Ovary (tissue), 9 donors: ENCODE data around the gene CACNA1F. TPM values are rescaled to one million over a fixed set of nuclear protein-coding genes. Genes with fewer than 3 reads are reported as not detected.

ENCODE experiments used
- DNase-seq, 5 donors: peaks; one replicate each; pipeline ENCODE4 v3.0.0-alpha.2; 2019 to 2020
- H3K27ac ChIP-seq, 2 donors: fragments of 200-600 bp; one replicate each; pipeline versions ENCODE4 v1.5.1 to v1.8.0; 2019 to 2022
- H3K27me3 ChIP-seq: fragments of 200-600 bp; one replicate; pipeline ENCODE4 v1.8.0; 2022
- H3K36me3 ChIP-seq: fragments of 200-600 bp; sonication (generic); one replicate; pipeline ENCODE4 v1.5.1; 2019
- H3K4me1 ChIP-seq: one replicate; pipeline ENCODE4 v1.8.1; 2013; ENCODE audit warnings: mild to moderate bottlenecking, moderate library complexity; ENCODE audit not compliant: insufficient read depth
- H3K4me3 ChIP-seq: fragments of 200-600 bp; sonication (generic); one replicate; pipeline ENCODE4 v1.5.1; 2017
- H3K9me3 ChIP-seq, 2 donors: fragments of 200-600 bp in 1 of 2; sonication (generic) in 1 of 2; one replicate each; pipeline versions ENCODE4 v1.5.1 to v1.8.1; 2013 to 2019; ENCODE audit warnings: mild to moderate bottlenecking in 1 of 2, moderate library complexity in 1 of 2
- EP300 ChIP-seq: sonication (generic); formaldehyde crosslinking; IDR thresholded peaks from one replicate; pipeline ENCODE4 v1.6.1; 2017; ENCODE audit warnings: antibody characterized with exemption
- POLR2A ChIP-seq: fragments of 450-650 bp; IDR thresholded peaks from one replicate; pipeline ENCODE4 v1.6.1; 2017; ENCODE audit warnings: antibody characterized with exemption, mild to moderate bottlenecking, moderate library complexity
- WGBS, 3 donors: extraction: QIAGEN DNeasy Blood & Tissue Kit in 1 of 3; methylation state at CpG; one replicate each; pipeline versions ENCODE4 v1.1.5 to v1.1.7; 2013 to 2017; 5-methylcytosine and 5-hydroxymethylcytosine counted together
- intact Hi-C, 4 donors: fragments of 100-400 bp; cut with DNase I; formaldehyde crosslinking; loops; one replicate each; pipeline versions ENCODE4 v1.11.0 to v1.15.1; 2022 to 2023
- polyA plus RNA-seq, 2 donors: library from polyadenylated mRNA; stranded (reverse); fragments of 200-250 nt in 1 of 2; fragments of 350-450 nt in 1 of 2; fragmentation: Illumina TruSeq in 1 of 2; extraction: RNeasy Lipid Tissue Mini Kit (QIAGEN cat#74804) in 1 of 2; gene quantifications; one replicate each; pipeline ENCODE4 v1.2.3, GENCODE V29; 2013 to 2014
- total RNA-seq, 7 donors: library from RNA; depleted of rRNA in 2 of 7; stranded (reverse); fragments of >200 nt in 2 of 7; fragmentation: NEBNext Ultra II Directional in 3 of 7; extraction: Animal tissue kit (Norgen Biotek cat#: 25700) in 3 of 7; gene quantifications; one replicate each; pipeline versions ENCODE4 v1.1.0 to v1.2.4, GENCODE V29; 2016 to 2023
- TF ChIP-seq, protein P1 (sequence below), 3 donors: fragments of 450-650 bp in 2 of 3; fragments of 200-600 bp in 1 of 3; IDR thresholded peaks; one replicate each; pipeline versions ENCODE4 v1.5.1 to v1.8.0; 2016 to 2022; ENCODE audit warnings: antibody characterized with exemption in 3 of 3, mild to moderate bottlenecking in 1 of 3
- donor health status: DM: no; HTN: no; CAD: no; lungs with moderate emphysema.
- donor health status: DM: no; HTN: no; CAD: no.
- donor health status: Bipolar disorder and iron deficiency.
- donor health status: DM: yes; HTN: yes; CAD: no.
- donor health status: DM: no; HTN: no; CAD: no.
- donor health status: DM: yes; HTN: yes; CAD: no.

The CACNA1F gene
- total and polyA plus RNA-seq, 9 donors: 0.02 to 0.32 (median 0.15) TPM; not detected in 2

- Histone ChIP-seq H3K9me3 (no peaks in the 10 kb centered on the region), H3K4me3 (no peak overlapping the region), H3K27me3 (no peaks in the 10 kb centered on the region), H3K27ac (no peak overlapping the region), H3K36me3 (no peaks in the 10 kb centered on the region), H3K4me1 (no peaks in the 10 kb centered on the region)
- no peak for DNase-seq
- TF ChIP-seq, protein P1, sequence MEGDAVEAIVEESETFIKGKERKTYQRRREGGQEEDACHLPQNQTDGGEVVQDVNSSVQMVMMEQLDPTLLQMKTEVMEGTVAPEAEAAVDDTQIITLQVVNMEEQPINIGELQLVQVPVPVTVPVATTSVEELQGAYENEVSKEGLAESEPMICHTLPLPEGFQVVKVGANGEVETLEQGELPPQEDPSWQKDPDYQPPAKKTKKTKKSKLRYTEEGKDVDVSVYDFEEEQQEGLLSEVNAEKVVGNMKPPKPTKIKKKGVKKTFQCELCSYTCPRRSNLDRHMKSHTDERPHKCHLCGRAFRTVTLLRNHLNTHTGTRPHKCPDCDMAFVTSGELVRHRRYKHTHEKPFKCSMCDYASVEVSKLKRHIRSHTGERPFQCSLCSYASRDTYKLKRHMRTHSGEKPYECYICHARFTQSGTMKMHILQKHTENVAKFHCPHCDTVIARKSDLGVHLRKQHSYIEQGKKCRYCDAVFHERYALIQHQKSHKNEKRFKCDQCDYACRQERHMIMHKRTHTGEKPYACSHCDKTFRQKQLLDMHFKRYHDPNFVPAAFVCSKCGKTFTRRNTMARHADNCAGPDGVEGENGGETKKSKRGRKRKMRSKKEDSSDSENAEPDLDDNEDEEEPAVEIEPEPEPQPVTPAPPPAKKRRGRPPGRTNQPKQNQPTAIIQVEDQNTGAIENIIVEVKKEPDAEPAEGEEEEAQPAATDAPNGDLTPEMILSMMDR (IDR thresholded peaks at IDR 0.05): no peak
- TF ChIP-seq POLR2A (no peak), EP300 (no peak)
- intact Hi-C loops: no loop called here
- 42 to 52% (median 44%) methylated on average over 11 of the region's 11 CpGs for WGBS, 3 donors
Observed at GRCh38 chrX:49199315-49199595, 33.9 kb downstream of the CACNA1F start.

GRCh38 chrX:49198540-49199314, 34.4 kb downstream of the CACNA1F start:
- TF ChIP-seq EP300: no peak
- no peak for TF ChIP-seq POLR2A
- TF ChIP-seq, protein P1 (IDR thresholded peaks at IDR 0.05): no peak
- intact Hi-C loops: no loop called here
- Histone ChIP-seq H3K27ac (no peak overlapping the region), H3K9me3 (no peaks in the 10 kb centered on the region), H3K27me3 (no peaks in the 10 kb centered on the region), H3K36me3 (no peaks in the 10 kb centered on the region), H3K4me1 (no peaks in the 10 kb centered on the region), H3K4me3 (no peak overlapping the region)
- WGBS, 3 donors: 40 to 45% (median 41%) methylated on average over 12 of the region's 12 CpGs
- DNase-seq: no peak

DNA sequence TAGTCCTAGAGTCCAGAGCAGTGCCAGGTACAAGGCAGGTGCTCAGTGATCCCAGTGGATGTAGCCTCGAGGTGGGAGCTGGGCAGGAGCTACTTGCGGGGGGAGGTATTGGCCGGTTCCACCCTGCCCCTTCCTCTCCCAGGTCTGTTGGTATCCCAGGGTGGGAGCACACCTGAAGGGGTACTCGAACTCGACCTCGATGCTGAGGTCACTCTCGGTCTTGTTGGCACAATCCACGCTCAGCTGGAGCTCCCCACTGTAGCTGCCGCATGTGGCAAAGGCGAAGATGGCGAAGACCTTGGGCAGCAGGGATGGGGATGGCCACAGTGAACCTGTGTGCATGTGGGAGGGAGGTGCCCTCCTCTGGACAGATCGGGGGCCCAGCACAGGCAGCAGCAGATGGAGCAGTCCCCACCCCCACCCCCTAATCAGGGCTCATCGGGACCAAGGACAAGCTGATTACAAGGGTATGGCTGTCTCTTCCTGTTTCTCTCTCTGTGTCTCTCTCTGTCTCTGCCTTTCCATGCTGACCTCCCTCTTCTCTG, 35.5 kb downstream of the CACNA1F start:
- DNase-seq: no peak
- Histone ChIP-seq H3K36me3 (no peaks in the 10 kb centered on the region), H3K4me1 (no peaks in the 10 kb centered on the region), H3K27me3 (no peaks in the 10 kb centered on the region), H3K27ac (no peak overlapping the region), H3K4me3 (no peak overlapping the region), H3K9me3 (no peaks in the 10 kb centered on the region)
- TF ChIP-seq, protein P1 (IDR thresholded peaks at IDR 0.05): no peak
- TF ChIP-seq EP300 (no peak), POLR2A (no peak)
- intact Hi-C loops: no loop called here
- 68 to 76% (median 69%) methylated on average over 13 of the region's 13 CpGs for WGBS, 3 donors

DNA sequence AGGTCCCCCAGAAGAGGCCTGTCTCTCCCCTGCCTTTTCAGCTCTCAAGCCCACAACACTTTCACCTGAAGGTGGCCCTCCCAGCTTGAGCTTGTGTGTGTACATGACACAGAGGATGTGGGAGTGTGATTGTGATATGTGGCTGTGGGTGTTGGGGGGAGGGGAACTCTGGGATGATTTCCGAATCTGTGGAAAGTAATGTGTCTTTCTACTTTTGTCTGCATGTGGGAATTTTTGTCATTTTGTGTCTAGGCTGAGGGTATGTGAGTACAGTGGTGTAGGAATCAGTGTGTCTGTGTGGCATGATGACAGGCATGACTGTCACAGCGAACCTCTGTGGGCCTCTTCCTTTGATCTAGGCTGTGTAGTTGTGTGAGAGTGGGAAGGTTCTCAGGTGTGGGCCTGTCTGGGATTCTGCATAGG, 39.6 kb downstream of the CACNA1F start:
- Histone ChIP-seq H3K4me3 (no peak overlapping the region), H3K27me3 (no peaks in the 10 kb centered on the region), H3K27ac (no peak overlapping the region), H3K4me1 (no peaks in the 10 kb centered on the region), H3K36me3 (no peaks in the 10 kb centered on the region), H3K9me3 (no peaks in the 10 kb centered on the region)
- TF ChIP-seq POLR2A: no peak
- TF ChIP-seq, protein P1 (IDR thresholded peaks at IDR 0.05): no peak
- TF ChIP-seq EP300: no peak
- WGBS, 3 donors: 42 to 63% (median 48%) methylated on average over 2 of the region's 2 CpGs
- DNase-seq: no peak
- intact Hi-C loops: loop anchor here in 1 of 4 donors (5.0 kb wide), 1 partner anchor 736 kb away; no protein-coding TSS in a partner anchor
